GM03348 (cell line): ENCODE data around the gene PDGFD.

Source experiments
- DNase-seq: peaks from one replicate; pipeline ENCODE4 v3.0.0; 2012; ENCODE audit warnings: low spot score

PDGFD gene

DNA sequence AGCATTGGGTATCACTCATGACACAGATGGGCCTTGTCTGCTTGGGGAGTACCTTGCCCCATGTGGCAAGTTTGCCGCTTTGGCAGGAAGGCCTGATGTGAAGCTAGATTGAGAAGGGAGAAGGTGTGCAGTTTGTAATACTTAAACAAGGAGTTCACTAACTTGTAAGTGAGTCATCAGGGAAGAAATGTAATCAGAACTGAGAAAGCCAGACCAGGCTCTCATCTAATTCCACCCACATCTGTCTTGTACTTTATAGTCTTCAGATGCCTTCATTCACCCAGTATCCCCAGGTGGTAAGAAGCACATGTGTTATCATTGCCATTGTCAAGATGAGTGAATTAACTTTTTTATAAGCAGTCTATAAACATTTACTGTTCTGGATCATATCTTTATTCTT lies 243.5 kb downstream of the PDGFD start:
- DNase-seq, result peak; percentile 19

- no peak for DNase-seq
Measured at GRCh38 chr11:103910721-103911120, 253.2 kb downstream of the PDGFD start.

DNA sequence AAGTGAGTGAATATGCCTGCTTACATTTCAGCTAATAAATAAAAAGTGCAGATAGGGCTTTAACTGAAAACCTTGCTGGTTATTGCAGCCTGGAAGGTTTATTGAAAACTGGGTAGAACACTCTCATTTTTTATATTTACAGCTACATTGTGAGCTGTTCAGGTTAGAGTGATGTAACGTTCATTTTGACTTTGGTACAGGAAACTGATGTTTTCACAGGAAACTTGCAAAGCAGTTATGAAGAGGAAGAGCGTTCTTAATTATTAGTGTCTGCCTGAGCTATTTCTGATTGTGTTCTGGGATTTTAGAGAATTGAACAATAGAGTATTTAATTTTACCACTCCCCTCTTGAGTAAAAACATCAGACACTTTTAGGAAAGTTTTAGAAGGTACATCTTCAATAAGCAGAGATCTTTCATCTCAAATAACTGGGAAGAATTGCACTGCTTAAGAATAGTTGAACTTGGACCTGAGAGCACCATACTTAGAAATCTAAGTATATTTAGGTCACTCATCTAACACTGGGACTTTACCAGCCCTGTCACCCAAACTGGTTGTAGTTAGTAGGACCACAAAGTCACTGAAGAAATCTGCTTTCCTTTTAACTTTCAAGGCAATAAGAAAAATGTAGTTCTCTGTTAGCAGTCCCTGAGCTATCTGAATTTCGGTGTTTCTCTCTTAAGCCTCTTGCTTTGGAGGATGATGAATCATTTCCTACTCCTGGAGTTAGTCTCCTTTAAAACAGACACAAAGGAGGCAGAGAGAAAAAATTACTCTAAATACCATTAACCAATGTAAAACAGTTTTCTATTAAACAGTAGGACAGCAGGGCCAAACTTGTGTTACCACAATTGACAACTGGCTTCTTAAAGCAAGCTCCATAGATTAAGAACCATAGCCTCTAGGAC lies 256.1 kb downstream of the PDGFD start:
- peak; percentile 55 for DNase-seq

DNA sequence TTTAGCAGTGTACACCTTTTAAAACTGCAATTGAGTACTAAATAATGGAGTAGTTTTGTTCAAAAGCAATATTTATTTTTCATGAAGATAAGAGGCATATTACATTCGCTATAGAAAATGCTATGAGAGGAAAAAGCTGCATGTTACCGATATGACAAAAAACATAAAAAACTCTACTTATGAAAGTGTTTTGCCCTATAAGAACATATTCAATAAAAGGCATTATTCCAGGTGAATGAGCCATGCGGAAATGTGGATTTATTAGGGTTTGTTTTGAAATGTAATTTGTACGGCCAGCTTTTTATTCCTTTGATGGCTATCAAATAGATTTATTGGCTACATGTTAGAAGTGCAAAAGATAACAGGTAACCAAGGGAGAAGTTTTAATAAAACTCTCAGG lies 256.8 kb downstream of the PDGFD start:
- DNase-seq, result no peak

- no peak for DNase-seq
Measured at GRCh38 chr11:103906291-103906867, 257.6 kb downstream of the PDGFD start.

GRCh38 chr11:103904324-103904667 lies 259.7 kb downstream of the PDGFD start:
- no peak for DNase-seq

GRCh38 chr11:103903621-103904323 lies 260.2 kb downstream of the PDGFD start:
- no peak for DNase-seq

DNA sequence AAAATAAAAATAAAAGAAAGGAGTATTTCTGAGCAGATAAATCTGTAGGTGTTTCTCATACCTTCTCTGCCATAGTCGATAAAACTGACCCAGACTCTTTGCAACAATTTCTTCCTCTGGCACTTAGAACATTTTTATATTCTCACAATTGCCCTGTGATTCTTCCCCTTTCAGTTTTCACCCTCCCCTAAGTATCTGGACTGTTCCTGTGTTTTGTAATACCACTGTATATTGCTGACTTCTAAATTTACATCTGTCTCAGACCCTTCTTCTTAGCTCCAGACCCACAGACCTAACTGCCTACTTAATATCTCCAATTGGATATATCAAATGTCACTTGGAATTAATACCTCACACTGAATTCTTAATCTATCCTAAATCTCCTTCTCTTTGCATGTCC lies 261.0 kb downstream of the PDGFD start:
- DNase-seq, result no peak

DNA sequence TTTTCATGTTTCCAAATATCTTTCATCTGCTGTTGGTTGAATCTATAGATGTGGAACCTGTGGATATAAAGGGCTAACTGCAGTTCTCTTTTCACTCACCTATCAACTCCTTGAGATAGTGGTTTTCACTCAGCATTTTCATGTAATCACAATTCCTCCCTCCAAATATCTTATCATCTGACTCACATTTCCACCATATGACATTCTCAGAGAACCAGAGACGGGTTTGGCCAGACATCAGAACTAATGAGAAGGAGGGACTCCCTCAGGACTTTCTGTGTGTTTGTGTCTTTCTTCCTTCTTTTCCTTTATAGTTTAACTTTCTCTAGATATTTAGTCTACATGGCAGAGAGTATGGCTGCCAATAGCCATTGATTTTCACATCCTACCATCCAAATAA lies 262.3 kb downstream of the PDGFD start:
- no peak for DNase-seq

DNA sequence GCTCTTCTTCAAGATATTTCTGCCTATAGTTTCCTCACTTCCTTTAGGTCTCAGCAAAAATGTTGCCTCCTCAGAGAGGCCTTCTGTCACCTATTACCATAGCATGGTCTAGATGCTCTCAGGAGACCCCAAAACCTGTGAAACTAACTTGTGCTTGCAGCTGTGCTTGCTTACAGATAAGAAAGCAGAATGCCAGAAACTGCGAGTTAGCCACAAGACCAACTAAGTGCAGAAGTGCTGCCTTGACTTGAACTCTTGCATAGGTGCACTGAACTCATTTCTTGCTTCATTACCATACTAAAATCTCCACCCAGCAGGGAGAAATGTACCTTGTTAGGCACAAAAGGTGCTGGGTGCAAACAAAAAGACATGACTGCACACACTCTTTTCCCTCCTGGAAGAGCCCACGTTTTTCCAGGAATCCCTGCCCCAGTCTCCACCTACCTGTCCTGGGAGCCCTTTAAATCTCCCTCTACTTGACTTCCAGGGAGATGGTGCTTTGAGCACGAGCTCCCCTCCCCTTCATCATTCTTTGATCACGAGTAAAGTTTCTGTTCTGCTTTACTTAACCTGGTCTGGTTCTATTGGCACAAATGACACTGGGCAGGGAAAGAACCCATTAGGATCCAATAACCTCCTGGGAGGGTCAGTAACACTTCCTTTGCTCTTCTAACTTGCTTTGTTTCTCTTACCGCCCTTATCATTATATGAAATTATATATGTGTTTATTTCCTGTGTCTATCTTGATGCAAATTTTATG lies 265.2 kb downstream of the PDGFD start:
- no peak for DNase-seq

- no peak for DNase-seq
Measured at GRCh38 chr11:103898065-103898464, 265.9 kb downstream of the PDGFD start.

GRCh38 chr11:103897160-103897936 lies 266.6 kb downstream of the PDGFD start:
- DNase-seq, result peak; percentile 25

DNA sequence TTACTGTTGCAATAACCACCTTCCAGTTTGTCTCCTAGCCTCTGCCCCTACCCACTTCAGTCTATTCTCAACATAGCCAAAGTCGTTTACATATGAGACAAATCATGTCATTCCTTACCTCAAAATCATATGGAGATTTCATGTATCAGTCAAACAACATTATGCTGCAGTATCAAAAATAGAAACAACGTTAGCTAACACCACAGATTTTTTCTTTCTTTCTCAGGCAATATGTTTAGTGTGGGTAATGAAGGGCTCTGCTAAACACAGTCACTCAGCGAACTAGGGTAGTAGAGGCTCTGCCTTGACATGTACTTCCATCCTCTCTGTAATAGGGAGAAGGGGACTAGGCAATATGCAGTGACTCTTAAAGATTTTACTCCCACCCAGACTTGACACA lies 268.8 kb downstream of the PDGFD start:
- no peak for DNase-seq

- DNase-seq, result no peak
Measured at GRCh38 chr11:103894673-103895072, 269.3 kb downstream of the PDGFD start.

- no peak for DNase-seq
Measured at GRCh38 chr11:103894034-103894433, 269.9 kb downstream of the PDGFD start.

DNA sequence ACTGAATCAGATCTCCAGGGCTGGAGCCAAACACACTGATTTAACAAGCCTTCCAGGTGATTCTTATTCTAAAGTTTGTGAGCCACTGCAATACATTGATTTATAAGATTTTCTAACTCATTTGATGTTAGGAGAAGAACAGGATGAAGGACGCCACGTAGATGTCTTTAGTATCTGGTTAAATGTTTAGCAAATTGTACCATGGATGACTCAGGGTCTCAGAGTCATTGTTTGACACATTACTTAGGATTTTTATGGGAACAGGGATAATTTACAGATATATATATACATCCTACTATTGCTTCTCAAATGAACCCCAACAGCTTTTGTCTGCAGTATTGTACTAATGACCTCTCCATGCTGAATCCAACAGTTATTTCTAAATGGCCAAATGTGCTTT lies 270.6 kb downstream of the PDGFD start:
- DNase-seq, result no peak

DNA sequence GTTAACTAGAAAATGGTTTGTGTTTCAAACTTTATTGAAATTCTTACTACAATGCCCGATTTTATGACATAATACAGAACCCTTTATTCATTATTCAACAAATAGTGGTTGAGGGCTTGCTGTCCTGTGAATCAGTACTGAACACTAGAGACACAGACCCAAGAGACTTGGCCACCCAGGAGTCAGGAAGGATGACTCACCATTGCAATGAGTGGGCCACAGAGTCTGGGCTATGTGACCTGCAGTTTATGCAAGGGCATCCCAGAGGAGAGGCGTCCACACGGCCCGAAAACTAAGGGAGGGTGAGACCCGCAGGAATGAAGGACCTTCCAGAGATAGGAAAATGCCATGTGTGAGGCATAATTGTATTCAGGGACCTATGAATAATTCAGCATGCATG lies 271.3 kb downstream of the PDGFD start:
- peak; percentile 66 for DNase-seq

- DNase-seq, result no peak
Measured at GRCh38 chr11:103890654-103891053, 273.3 kb downstream of the PDGFD start.

GRCh38 chr11:103889679-103890078 lies 274.3 kb downstream of the PDGFD start:
- DNase-seq, result no peak

DNA sequence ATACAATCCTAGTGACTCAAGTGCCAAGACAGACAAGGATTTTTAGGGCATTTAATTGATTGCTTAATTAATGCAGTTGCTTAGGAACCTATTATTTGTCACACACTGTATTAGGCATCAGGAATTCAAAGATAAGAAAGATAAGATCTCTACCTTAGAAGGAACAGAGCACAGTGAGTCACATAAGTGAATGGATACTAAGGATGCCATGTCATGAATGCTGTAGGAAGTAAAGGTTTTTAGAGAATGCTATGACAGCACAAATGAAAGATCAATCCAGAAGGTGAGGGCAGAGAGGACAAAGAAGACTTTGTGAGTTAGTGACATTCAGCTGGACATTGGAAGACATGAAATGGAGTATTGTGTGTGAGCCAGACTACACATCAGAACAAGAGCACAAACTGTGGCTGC lies 275.4 kb downstream of the PDGFD start:
- DNase-seq, result no peak

- no peak for DNase-seq
Measured at GRCh38 chr11:103887001-103887658, 276.8 kb downstream of the PDGFD start.
